Subcutaneous adipose tissue (tissue), 4 donors: Measurements from ENCODE around the gene RRN3. TPM values are rescaled to one million over a fixed set of nuclear protein-coding genes. Genes with fewer than 3 reads are reported as not detected.
"Not testable (repeated sequence)": the region's sequence is repeated elsewhere in the genome, so short reads cannot be mapped to it uniquely, and the experiment has no call there.

Experiments used
- CTCF ChIP-seq: fragments of 450-650 bp; IDR thresholded peaks from one replicate; pipeline ENCODE4 v1.5.1; 2016; ENCODE audit warnings: low read depth, mild to moderate bottlenecking, control low read depth, antibody characterized with exemption, moderate library complexity
- total RNA-seq, 4 donors: library from RNA; depleted of rRNA; stranded (reverse); fragments of >200 nt; gene quantifications; one replicate each; pipeline ENCODE4 v1.1.0, GENCODE V29; 2016

RRN3 gene
- total RNA-seq = 10 to 100 TPM; 33.3 to 70.1 (median 42.2) TPM

GRCh38 chr16:15093955-15094827 is at the start of gene RRN3:
Gene RRN3, minus strand, starts transcription at chr16:15094272. Its CDS starts 39 bp downstream, at chr16:15094233.
- not testable (repeated sequence) for TF ChIP-seq CTCF

- no peak for TF ChIP-seq CTCF
Measured at GRCh38 chr16:15141586-15141985, 47.5 kb upstream of the RRN3 start.

GRCh38 chr16:15073101-15073500 is 21.0 kb downstream of the RRN3 start:
- TF ChIP-seq CTCF = no peak

GRCh38 chr16:15059324-15059723 is 34.7 kb downstream of the RRN3 start:
- no peak for TF ChIP-seq CTCF

- no peak for TF ChIP-seq CTCF
Measured at GRCh38 chr16:15057681-15058417, 36.2 kb downstream of the RRN3 start.

- TF ChIP-seq CTCF = no peak
Measured at GRCh38 chr16:15055141-15056053, 38.7 kb downstream of the RRN3 start.
